Globus pallidus (tissue), 1 donor: Measurements from ENCODE around the gene JDP2.
"Not testable (repeated sequence)": the region's sequence is repeated elsewhere in the genome, so short reads cannot be mapped to it uniquely, and the experiment has no call there.

Source experiments
- DNase-seq: peaks from one replicate; pipeline ENCODE4 v3.0.0-alpha.2; 2015; ENCODE audit warnings: low spot score

The JDP2 gene

GRCh38 chr14:75427482-75428229 is at the start of gene JDP2:
Gene JDP2, plus strand, starts transcription at chr14:75428022. Its CDS starts 9,899 bp downstream, at chr14:75437921.
- DNase-seq, result peak; percentile 84

- DNase-seq, result no peak
Measured at GRCh38 chr14:75379246-75379929, 48.4 kb upstream of the JDP2 start.

GRCh38 chr14:75379930-75380270 is 47.9 kb upstream of the JDP2 start:
- DNase-seq, result no peak

- DNase-seq, result no peak
Measured at GRCh38 chr14:75380656-75381055, 47.2 kb upstream of the JDP2 start.

DNA sequence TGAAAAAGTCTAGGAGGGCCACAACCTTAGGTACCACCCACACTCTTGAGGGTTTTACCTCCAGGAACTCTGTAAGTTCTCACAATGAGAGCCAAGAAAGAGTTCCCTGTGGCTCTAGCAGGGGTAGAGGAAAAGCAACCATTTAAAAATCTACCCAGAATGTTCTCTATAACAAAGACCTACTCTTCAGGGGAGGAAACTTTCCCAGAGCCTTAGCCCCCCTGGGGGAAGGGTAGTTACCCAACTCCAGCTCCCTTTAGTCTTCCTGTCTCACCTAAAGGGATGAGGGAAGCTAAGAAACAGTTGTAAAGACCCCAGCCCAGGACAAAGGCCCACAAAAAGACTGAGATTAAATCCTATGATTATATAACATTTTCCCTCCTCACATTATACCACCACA is 46.2 kb upstream of the JDP2 start:
- no peak for DNase-seq

GRCh38 chr14:75383219-75383618 is 44.6 kb upstream of the JDP2 start:
- DNase-seq, result not testable (repeated sequence)

- peak; percentile 31 for DNase-seq
Measured at GRCh38 chr14:75383721-75384120, 44.1 kb upstream of the JDP2 start.

DNA sequence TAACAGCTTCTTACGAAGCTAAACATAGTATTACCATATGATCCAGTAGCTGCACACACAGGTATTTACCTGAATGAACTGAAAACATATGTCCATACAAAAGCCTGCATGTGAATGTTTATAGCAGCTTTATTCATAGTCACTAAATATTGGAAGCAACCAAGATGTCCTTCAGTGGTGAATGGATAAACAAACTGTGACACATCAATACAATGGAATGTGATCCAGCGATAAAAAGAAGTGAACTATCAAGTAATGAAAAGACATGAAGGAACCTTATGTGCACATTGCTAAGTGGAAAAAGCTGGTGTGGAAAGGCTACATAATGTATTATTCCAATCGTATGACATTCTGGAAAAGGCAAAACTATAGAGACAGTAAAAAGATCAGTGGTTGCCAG is 38.1 kb upstream of the JDP2 start:
- DNase-seq, result no peak

- DNase-seq, result no peak
Measured at GRCh38 chr14:75390183-75390582, 37.6 kb upstream of the JDP2 start.

DNA sequence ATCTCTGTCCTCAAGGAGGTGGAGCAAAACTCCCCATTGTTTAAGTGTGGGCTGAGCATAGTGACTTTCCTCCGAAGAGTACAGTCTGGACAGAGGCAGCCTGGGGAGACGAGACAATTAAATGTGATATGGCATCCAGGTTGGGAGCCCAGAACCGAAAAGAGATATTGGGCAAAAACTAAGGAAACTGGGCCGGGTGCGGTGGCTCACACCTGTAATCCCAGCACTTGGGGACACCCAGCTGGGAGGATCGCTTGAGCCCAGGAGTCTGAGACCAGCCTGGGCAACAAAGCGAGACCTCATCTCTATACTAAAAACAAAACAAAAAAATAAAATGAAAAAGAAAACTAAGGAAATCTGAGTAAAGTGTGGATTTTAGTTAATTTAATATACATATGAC is 35.9 kb upstream of the JDP2 start:
- no peak for DNase-seq

GRCh38 chr14:75392686-75393641 is 34.9 kb upstream of the JDP2 start:
- DNase-seq, result no peak

GRCh38 chr14:75393794-75394193 is 34.0 kb upstream of the JDP2 start:
- DNase-seq, result no peak

GRCh38 chr14:75395862-75396261 is 32.0 kb upstream of the JDP2 start:
- no peak for DNase-seq

GRCh38 chr14:75399321-75399720 is 28.5 kb upstream of the JDP2 start:
- DNase-seq, result no peak

DNA sequence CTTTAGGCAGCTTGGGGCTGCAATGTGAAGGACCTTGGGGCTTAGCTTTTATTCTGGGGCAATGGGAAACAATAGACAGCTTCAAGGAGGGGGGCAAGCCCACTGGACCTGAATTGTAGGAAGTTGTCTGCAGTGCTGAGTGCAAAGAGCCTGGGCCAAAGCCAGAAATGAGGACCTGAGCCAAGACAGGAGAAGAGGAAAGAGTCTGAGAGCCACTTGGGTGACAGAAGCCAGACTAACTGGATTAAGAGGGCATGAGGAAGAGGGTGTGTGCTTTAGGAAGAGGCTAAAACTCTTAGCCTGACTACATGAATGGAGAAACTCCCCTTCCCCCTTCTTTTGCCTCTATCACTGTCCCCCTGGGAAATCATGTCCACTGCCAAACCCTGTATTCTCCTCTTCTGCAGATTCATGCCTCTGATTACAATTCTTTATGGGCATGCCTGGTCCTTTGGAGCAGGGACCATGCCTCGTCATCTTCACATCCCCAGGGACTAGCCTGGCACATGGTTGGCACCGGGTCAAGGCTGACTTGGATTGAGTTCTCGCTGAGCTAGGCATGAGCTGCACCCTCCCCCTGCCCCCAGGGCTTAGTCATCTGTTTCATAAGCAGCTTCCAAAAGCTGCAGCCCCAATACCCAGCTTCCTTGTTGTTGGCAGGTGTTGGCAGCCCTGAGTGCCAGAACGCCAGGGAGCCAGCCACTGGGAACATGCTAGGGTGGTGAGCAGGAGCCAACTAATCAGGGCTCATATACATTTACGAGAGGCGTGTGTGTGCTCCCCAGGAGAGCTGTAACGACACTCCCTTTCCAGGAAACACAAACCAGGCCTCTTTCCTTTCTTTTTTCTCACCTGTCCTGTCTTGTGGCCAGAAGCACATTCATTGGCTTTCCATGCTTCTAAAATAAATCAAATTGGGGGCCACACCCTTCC is 27.7 kb upstream of the JDP2 start:
- DNase-seq, result peak; percentile 48

DNA sequence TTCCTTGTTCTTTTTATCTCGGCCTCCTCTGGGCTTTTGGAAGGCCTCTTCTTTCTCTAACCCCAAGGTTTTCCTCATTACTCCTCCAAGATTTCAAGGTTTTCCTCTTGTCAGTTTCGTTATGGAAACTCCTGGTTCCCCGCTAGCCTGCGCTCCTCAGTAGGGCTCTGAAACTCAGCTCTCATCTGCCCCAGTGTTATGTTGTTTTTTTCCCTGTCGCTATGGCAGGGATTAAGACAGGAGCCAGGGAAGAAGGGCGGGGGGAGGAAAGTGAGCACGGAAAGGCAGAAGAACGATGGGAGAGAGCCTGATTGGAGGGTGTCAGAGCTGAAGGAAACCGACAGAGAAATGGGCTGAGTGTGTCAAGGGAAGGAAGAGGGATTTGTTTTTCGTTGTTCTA is 26.5 kb upstream of the JDP2 start:
- no peak for DNase-seq

DNA sequence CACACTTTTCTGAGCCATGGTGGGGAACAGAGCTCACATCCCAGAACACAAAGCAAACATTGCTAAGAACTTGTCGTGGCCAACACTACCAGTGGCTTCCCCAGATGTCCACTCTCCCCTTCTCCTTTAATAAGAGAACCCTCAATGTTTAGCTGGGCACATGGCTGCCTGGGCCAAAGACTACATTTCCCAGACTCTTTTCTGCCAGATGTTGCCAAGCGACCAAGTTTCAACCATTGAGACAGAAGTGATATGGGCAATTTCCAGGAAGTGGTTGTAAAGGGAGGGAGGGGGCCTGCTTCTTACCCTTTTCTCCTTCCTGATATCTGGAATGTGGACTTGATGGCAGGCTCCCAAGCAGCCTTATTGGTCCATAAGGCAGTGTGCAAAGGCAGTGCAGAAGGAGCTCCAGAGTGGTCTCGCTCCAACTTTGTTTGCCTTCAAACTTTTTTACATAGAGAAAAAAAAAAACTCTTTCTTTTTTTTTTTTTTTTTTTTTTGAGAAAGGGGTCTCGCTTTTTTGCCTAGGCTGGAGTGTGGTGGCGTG is 24.9 kb upstream of the JDP2 start:
- DNase-seq, result no peak

- DNase-seq, result no peak
Measured at GRCh38 chr14:75404847-75405246, 23.0 kb upstream of the JDP2 start.

DNA sequence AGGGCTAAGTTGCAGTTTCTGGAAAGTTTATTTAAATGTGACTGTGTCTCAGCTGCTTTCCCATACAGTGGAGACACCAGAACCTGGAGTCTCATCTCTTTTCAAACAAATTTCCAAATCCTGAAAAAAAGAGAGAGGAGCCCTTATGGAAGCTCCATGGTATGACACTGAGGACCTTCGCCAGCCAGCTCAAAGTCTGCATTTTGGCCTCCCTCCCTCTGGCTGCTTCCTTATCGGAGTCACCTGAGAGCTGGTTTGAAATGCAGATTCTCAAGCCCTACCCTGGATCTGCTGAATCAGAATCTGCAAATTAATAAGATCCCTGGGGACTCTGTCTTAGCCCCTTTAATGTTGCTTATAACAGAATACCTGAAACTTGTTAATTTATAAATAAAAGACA is 21.7 kb upstream of the JDP2 start:
- no peak for DNase-seq

GRCh38 chr14:75406856-75407255 is 21.0 kb upstream of the JDP2 start:
- no peak for DNase-seq
